Measurements from ENCODE around the gene DOK4.
A peak's percentile ranks its signal among the peaks of the same experiment; 100 is the strongest.

Gene DOK4

GRCh38 chr16:57468346-57468745, 17.9 kb downstream of the DOK4 start:
- Histone ChIP-seq H3K36me3 (ENCODE audit: insufficient read depth, low read length) (peaks cover 61% of the 10 kb centered on the region; the same call in 1 of the 2 replicates), H3K4me3 (ENCODE audit: low read length, poor library complexity, severe bottlenecking) (no peak overlapping the region), H3K9ac (ENCODE audit: low read depth, low read length, poor library complexity, severe bottlenecking) (no peak overlapping the region), H4K20me1 (ENCODE audit: insufficient read depth, low read length, poor library complexity, severe bottlenecking) (peaks cover 27% of the 10 kb centered on the region), H3K9me3 (ENCODE audit: insufficient read depth, low read depth, low read length) (no peaks in the 10 kb centered on the region), H3K79me2 (ENCODE audit: insufficient read depth, low read length) (peaks cover 33% of the 10 kb centered on the region), H3K27me3 (ENCODE audit: insufficient read depth, low read length, poor library complexity, severe bottlenecking) (no peaks in the 10 kb centered on the region), H2AFZ (ENCODE audit: low read length) (no peak overlapping the region), H3K4me1 (ENCODE audit: insufficient read depth, low read length, poor library complexity, severe bottlenecking) (peaks cover 15% of the 10 kb centered on the region), H3K9me2 (replicated peaks; ENCODE audit: low read depth, low read length) (no peaks in the 10 kb centered on the region), H3F3A (ENCODE audit: low read depth) (no peaks in the 10 kb centered on the region), H3K4me2 (ENCODE audit: low read depth, low read length, poor library complexity, severe bottlenecking) (no peak overlapping the region)
- TF ChIP-seq CTCF (conservative IDR thresholded peaks at IDR 0.05; ENCODE audit: low read length), result no peak
- TF ChIP-seq EZH2phosphoT487 (IDR thresholded peaks at IDR 0.05; ENCODE audit: borderline replicate concordance), result no peak

GRCh38 chr16:57464523-57464922, 21.8 kb downstream of the DOK4 start:
- Histone ChIP-seq H4K20me1 (ENCODE audit: insufficient read depth, low read length, poor library complexity, severe bottlenecking) (peaks cover 32% of the 10 kb centered on the region), H3K4me1 (ENCODE audit: insufficient read depth, low read length, poor library complexity, severe bottlenecking) (peaks cover 15% of the 10 kb centered on the region)

DNA sequence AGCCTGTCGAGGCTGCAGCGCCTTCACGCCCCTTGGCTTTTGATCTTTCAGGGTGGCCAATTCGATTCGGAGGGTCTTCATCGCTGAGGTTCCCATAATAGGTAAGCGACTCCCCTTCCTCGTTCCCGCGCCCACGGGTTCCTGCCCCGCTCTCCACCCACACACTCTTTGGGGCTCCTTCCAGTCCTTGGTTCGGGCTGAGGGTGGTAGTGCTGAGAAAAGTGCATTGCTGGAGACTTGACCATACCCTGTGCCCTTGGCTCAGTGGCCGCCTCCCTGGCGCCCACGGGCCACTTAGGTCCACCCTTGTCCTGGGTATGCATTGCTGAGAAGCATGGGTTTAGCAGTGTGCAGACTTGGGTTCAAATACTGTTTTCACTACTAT, 23.3 kb downstream of the DOK4 start:
- H3K9me3 ChIP-seq (ENCODE audit: insufficient read depth, low read depth, low read length), result no peaks in the 10 kb centered on the region
- no peaks in the 10 kb centered on the region for H3F3A ChIP-seq (ENCODE audit: low read depth)
- H3K4me2 ChIP-seq (ENCODE audit: low read depth, low read length, poor library complexity, severe bottlenecking), result peak overlapping the region; percentile 86
- H4K20me1 ChIP-seq (ENCODE audit: insufficient read depth, low read length, poor library complexity, severe bottlenecking), result peaks cover 32% of the 10 kb centered on the region
- TF ChIP-seq EZH2phosphoT487 (IDR thresholded peaks at IDR 0.05; ENCODE audit: borderline replicate concordance), result no peak
- no peak for TF ChIP-seq CTCF (conservative IDR thresholded peaks at IDR 0.05; ENCODE audit: low read length)
- H3K9ac ChIP-seq (ENCODE audit: low read depth, low read length, poor library complexity, severe bottlenecking), result peak overlapping the region; percentile 84
- peaks cover 22% of the 10 kb centered on the region; the same call in 1 of the 2 replicates for H3K36me3 ChIP-seq (ENCODE audit: insufficient read depth, low read length)
- no peak overlapping the region for H2AFZ ChIP-seq (ENCODE audit: low read length)
- no peaks in the 10 kb centered on the region for H3K9me2 ChIP-seq (replicated peaks; ENCODE audit: low read depth, low read length)
- H3K27me3 ChIP-seq (ENCODE audit: insufficient read depth, low read length, poor library complexity, severe bottlenecking), result no peaks in the 10 kb centered on the region
- H3K4me1 ChIP-seq (ENCODE audit: insufficient read depth, low read length, poor library complexity, severe bottlenecking), result peaks cover 15% of the 10 kb centered on the region
- peak overlapping the region; percentile 94 for H3K4me3 ChIP-seq (ENCODE audit: low read length, poor library complexity, severe bottlenecking)
- peaks cover 39% of the 10 kb centered on the region for H3K79me2 ChIP-seq (ENCODE audit: insufficient read depth, low read length)

More at GRCh38 chr16:57464523-57464922, 21.8 kb downstream of the DOK4 start:
- H3K36me3 ChIP-seq (ENCODE audit: insufficient read depth, low read length), result peaks cover 31% of the 10 kb centered on the region; the same call in 1 of the 2 replicates
- H3K9ac ChIP-seq (ENCODE audit: low read depth, low read length, poor library complexity, severe bottlenecking), result peak overlapping the region; percentile 84
- no peak overlapping the region for H2AFZ ChIP-seq (ENCODE audit: low read length)
- no peak for TF ChIP-seq CTCF (conservative IDR thresholded peaks at IDR 0.05; ENCODE audit: low read length)
- no peak for TF ChIP-seq EZH2phosphoT487 (IDR thresholded peaks at IDR 0.05; ENCODE audit: borderline replicate concordance)
- no peaks in the 10 kb centered on the region for H3K27me3 ChIP-seq (ENCODE audit: insufficient read depth, low read length, poor library complexity, severe bottlenecking)
- peak overlapping the region; percentile 24 for H3K4me3 ChIP-seq (ENCODE audit: low read length, poor library complexity, severe bottlenecking)
- no peaks in the 10 kb centered on the region for H3K9me2 ChIP-seq (replicated peaks; ENCODE audit: low read depth, low read length)
- H3K4me2 ChIP-seq (ENCODE audit: low read depth, low read length, poor library complexity, severe bottlenecking), result peak overlapping the region; percentile 86
- no peaks in the 10 kb centered on the region for H3K9me3 ChIP-seq (ENCODE audit: insufficient read depth, low read depth, low read length)
- H3F3A ChIP-seq (ENCODE audit: low read depth), result no peaks in the 10 kb centered on the region
- H3K79me2 ChIP-seq (ENCODE audit: insufficient read depth, low read length), result peaks cover 39% of the 10 kb centered on the region
